NOMO-1 treated with DMSO at 0.1 percent for 48 hours (cell line): ENCODE results near the gene CACNG3.
"Not testable (repeated sequence)": the region's sequence is repeated elsewhere in the genome, so short reads cannot be mapped to it uniquely, and the experiment has no call there.

Experiments used
- DNase-seq: peaks from one replicate; lab custom pipeline; 2025; ENCODE audit not compliant: unreplicated experiment; lab: John Stamatoyannopoulos, UW

CACNG3 gene

DNA sequence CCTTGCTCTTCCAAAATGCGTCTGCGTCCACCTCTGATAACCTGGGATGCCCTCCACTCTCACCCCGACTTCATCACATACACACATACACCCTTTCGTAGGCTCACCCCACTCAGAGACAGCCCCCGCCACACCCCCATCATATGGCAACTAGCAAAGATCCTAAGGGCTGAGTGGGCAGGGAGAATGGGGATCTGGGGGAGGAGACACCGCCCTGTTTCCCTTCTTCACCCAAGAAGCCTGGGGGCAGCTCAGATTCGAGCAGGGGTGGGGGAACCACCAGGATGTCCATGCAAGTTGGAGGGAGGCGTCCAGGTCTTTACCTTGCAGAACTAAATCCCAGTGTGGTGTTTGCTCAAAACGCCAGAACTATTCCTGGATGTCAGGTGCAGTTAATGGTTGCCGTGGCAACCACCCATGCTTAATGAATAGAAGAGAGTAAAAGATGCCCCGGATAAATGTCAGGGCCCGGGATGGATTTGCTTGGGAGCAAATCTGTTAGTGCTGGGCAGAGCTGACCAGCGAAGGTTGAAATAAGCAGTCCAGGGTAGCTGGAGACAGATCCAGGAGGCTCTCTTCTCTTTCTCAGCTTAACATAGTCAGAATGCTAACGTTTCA lies 72.8 kb downstream of the CACNG3 start:
- DNase-seq: no peak

DNA sequence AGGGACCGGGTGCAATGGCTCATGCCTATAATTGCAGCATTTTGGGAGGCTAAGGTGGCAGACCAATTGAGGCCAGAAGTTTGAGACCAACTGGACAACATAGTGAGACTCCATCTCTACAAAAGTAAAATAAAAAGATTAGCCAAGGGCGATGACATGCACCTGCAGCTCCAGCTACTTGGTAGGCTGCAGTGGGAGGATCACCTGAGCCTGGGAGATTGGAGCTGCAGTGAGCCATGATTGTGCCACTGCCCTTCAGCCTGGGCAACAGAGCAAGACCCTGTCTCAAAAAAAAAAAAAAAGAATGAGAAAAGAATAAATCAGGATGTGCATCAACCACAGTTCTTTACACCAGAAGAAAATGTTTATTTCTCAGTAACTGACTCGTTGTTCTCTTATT lies 76.0 kb downstream of the CACNG3 start:
- DNase-seq: no peak

DNA sequence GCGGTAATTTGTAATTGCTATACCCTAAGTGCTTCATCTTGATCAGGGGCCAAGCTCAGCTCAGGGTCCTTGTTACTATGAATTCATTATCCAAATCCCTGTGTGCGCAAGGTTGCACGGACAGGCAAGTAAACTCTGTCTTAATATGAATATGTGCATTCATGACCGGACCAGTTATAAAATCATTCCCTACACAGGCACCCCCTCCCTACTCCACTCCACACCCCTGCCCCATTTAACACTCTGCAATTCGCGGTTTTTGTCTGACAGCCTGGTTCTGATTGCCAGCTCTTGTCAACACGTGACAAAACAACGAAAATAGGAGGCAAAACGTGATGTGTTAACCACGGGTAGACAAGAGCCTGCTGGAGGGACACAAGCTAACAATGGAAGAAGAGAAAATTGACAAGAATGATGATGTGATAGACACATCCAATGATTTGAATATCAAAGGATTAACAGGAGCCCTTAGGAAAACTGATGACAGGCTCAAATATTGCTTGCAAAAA lies 76.5 kb downstream of the CACNG3 start:
- no peak for DNase-seq

DNA sequence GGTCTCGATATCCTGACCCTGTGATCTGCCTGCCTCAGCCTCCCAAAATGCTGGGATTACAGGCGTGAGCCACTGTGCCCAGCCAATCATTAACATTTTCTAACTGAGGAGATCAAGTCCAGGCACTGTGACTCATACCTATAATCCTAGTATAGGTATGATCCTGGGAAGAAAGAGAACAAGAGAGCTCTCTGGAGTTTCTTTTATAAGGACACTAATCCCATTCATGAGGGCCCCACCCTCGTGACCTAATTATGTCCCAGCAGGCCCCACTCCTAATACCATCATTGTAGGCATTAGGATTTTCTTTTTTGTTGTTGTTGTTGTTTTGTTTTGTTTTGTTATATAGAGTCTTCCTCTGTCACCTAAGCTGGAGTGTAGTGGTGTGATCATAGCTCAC lies 80.4 kb downstream of the CACNG3 start:
- DNase-seq: no peak

DNA sequence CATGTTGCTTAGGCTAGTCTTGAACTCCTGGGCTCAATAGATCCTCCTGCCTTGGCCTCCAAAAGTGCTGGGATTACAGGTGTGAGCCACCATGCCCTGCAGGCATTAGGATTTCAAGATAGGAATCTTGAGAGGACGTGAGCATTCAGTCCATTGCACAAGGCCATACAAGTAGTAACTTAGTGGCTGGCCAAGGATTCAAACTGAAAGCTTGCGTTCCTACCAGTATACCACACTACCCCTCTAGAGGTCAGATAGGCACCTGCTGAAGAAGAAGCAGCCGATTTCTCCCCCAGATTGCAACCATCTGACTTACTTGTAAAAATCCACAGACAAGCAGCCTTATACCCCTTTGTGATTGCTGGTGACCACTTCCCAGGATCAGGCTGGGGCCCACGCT lies 80.9 kb downstream of the CACNG3 start:
- DNase-seq: no peak

DNA sequence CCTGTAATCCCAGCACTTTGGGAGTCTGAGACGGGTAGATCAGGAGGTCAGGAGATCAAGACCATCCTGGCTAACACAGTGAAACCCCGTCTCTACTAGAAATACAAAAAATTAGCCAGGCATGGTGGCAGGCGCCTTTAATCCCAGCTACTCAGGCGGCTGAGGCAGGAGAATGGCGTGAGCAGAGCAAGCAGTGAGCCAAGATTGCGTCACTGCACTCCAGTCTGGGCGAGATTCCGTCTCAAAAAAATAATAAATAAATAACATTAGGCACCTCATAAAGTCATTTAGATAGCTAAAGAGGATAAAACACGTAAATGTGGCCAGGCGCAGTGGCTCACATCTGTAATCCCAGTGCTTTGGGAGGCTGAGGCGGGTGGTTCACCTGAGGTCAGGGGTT lies 87.7 kb downstream of the CACNG3 start:
- DNase-seq: not testable (repeated sequence)

DNA sequence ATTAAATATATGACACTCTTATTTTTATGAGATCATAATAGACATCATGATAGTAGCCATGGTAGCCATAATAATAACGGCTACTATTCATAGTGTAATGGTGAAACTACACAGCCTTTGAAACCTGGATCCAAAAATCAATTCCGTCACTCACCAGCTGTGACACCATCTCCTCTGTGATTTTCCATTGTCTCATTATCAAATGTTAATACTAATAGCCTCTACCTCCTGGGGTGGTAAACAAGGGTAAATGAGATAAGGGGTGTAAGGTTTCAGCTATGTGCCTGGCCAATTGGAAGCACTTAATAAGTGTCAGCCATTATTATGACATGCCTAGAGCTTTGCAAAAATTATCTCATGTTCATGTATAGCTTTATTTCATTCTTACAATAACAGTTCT lies 88.6 kb downstream of the CACNG3 start:
- no peak for DNase-seq

DNA sequence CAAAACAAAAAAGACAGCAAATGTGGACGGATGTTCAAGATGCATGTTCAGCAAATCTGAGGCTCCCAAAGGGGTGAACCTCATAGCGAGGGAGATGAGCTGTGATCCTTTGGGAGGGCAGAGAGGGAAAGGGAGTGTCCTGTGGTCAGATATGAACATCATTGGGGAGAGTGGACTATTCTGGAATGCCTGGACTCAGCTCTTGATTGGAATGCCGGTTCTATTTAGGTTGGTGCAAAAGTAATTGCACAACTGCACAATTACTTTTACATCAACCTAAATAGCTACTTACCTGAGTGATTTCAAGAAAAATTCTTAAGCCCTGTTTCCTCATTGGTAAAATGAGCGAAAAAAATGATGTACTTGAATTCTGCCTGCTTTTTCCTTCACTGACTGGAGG lies 89.6 kb downstream of the CACNG3 start:
- no peak for DNase-seq

DNA sequence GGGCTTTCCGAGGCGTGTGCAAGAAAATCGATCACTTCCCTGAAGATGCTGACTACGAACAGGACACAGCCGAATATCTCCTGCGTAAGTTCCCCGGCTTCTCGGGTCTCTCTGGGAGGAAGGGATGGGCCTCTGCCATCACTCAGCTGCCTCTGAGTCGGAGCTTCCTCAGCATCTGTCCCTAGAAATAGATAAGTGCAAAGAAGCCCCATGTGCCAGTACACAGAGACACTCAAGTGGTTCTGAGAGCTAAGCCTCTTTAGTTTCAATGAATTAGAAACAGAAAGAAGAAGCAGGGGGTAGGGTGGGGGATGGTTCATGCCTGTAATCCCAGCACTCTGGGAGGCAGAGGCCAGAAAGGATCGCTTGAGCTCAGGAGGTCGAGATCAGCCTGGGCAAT lies 90.6 kb downstream of the CACNG3 start:
- no peak for DNase-seq

DNA sequence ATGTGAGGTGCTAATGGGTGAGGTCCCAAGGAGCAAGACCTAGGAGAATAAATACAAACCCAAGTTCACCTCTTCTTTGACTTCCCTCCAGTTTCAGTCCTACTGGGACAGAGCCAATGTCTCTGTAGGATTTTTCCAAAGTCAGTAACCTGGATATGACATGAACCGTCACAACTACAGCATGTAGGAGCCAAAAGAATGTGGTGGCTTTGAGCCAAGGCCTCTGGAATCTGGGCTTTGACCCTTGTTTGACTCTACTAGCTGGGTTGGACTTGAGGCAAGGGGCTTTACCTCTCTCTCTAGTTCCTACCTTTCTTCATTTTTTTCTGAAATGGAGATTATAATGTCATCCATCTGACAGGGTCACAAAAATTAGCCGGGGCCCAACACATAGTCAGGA lies 91.4 kb downstream of the CACNG3 start:
- no peak for DNase-seq

DNA sequence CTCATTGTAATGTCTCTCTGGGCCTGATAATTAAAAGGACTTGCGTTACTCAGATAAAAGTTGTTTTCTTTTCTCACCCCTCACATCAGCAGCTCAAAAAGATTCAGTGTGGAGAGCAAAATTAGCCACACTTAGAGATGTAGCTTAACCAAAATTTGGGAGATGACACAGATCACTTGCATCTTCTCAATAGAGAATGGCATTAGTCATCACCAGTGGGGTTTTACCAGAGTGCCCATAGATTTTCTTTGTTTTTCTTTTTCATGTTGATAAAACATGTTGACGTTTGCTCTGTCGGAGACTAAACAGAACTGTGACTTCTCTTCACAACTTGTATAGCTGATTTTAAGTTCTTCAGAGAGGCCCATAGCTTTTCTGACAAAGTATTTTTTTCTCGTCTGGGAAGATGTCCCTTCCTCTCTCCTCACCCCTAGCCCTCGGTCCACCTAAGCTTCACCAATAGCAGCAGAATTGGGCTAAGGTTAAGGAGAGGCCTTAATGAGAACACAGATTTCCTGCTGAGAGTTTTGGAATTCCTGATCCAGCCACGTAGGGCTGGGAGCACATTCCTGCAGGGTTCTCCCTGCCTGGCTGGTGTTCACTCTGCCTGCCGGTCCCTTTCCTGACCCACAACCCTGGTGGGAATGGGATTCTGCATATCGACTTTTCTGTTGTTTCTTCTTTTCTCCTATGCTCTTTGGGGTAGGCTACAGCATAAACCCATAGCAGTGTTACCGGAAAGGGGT lies 92.6 kb downstream of the CACNG3 start:
- DNase-seq: no peak

DNA sequence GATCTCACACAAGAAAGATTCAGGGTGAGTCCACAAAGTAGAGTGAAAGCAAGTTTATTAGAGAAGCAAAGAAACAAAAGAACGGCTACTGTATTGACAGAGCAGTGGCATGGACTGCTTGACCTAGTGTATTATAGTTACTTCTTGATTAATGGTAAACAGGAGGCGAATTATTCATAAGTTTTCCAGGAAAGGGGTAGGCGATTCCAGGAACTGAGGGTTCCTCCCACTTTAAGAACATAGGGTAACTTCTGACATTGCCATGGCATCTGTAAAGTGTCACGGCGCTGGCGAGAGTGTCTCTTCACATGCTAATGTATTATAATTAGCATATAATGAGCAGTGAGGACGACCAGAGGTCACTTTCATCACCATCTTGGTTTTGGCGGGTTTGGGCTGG lies 93.2 kb downstream of the CACNG3 start:
- no peak for DNase-seq

DNA sequence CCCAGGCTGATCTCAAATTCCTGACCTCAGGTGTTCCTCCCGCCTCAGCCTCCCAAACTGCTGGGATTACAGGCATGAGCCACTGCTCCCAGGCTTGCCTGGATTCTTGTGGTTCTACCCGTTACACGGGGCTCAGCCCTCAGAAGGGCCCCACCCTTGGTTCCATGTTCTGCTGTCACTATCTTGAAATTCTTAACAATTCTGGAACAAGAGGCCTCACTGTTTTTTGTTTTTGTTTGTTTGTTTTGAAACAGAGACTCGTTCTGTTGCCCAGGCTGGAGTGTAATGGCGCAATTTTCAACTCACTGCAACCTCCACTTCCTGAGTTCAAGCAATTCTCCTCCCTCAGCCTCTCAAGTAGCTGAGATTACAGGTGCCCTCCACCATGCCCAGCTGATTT lies 96.6 kb downstream of the CACNG3 start:
- DNase-seq: no peak

DNA sequence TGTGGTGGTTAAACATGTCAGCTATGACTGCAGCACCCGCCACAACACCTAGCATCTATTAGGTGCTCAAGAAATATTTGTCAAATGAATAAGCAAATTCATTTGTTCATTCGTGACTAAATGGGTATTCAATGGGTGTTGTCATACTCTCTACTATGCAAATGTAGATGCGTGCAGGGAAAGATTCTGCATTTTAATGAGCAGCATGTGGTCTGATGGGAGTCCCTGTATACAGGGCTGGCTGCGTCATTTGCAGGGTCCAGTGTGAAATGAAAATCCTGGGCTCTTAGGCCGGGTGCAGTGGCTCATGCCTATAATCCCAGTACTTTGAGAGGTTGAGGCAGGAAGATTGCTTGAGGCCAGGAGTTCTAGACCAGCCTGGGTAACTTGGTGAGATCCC lies 97.5 kb downstream of the CACNG3 start:
- no peak for DNase-seq

DNA sequence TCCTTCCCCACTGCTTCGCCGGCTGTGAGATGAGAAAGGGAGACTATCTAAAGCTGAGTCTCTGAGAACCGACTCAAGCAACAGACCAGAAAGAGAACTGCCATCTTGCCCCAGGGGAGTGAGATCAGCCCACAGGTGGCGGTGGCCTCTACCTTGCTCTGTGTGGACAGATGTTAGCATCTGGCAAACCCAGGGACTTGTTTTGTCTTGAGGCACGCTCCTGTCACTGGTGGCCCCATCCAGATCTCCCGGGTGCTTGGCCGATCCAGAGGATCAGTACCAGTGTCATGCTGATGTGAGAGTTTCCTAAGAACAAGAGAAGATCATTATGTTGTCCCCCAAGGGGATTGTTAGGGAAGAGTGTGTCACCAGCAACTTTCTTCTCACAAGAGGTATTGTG lies 101.4 kb downstream of the CACNG3 start:
- no peak for DNase-seq

DNA sequence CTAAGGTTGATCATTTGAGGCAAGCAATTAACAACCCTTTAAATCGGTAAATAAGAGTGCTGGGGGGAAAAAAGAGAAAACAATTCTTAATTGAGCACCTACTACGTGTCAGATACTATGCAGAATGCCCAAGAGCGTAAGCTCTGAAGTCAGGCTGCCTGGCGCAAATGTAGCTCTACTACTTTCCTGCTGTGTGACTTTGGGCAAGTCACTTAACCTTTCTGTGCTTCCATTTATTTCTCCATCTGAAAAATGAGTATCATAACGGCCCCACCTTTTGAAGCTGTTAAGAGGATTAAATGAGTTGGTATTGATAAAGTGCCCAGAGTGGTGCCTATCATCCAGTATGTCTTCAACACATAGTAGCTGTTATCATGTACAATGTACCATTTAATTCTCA lies 102.0 kb downstream of the CACNG3 start:
- DNase-seq: no peak

DNA sequence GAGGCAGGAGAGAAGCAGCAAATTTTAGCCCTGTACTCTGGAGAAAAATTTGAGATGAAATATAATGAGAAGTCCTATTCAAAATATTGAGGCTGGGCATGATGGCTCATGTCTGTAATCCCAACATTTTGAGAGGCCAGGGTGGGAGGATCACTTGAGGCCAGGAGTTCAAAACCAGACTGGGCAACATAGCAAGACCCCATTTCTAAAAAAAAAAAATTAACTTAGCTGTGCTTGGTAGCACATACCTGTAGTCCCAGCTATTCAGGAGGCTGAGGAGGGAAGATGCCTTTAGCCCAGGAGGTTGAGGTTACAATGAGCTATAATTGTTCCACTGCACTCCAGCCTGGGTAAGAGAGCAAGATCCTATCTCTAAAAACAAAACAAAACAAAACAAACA lies 103.4 kb downstream of the CACNG3 start:
- DNase-seq: no peak

DNA sequence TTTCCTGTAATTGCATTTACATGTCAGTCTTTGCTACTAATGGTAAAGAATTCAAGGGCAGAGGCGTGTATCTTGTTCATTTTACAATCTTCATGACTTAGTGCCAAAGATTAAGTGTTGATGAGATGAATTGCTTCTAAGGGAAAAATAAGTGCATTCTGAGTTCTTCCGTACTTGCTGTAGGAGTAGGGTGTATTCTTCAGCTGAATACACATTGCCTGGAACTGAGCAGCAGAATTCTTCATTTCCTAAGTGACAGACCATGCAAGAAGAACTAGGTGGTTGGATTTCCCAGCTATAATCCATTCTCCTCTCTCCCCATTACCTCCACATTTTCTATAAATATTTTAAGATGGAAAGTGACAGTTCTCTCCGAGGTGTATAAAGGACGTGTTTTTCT lies 104.8 kb downstream of the CACNG3 start:
- DNase-seq: no peak

DNA sequence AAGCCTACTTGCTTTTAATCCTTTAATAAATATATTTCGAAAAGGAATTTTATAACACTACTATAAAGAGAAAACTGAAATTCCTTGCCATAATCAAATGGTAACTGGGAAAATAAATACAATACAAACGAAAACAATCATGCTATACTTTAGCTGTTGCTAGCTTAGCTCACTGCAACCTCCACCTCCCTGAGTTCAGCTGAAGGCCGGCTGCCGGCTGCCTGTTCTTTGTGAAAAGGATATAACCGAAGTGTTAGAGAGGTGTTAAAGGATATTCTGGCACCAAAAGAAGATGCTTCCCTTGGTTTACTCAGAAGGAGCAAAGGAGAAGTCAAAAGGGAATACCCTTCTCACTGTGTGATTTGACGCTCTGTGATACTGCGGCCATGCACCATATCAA lies 108.5 kb downstream of the CACNG3 start:
- DNase-seq: no peak

DNA sequence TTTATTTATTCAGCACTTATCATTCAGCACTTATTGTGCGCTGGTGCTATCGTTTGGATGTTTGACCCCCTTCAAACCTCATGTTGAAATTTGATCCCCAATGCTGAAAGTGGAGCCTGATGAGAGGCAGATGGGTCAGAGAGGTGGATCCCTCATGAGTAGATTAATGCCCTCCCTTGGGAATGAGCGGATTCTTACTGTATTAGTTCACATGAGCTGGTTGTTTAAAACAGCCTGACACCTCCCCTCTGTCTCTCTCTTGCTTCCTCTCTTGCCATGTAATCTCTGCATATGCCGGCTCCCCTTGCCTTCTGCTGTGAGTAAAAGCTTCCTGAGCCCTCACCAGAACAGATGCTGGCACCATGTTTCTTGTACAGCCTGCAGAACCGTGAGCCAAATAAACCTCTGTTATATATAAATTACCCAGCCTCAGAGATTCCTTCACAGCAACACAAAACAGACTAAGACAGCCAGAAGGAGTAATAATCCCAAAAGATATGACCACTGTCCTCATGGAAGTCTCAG lies 111.1 kb downstream of the CACNG3 start:
- no peak for DNase-seq

DNA sequence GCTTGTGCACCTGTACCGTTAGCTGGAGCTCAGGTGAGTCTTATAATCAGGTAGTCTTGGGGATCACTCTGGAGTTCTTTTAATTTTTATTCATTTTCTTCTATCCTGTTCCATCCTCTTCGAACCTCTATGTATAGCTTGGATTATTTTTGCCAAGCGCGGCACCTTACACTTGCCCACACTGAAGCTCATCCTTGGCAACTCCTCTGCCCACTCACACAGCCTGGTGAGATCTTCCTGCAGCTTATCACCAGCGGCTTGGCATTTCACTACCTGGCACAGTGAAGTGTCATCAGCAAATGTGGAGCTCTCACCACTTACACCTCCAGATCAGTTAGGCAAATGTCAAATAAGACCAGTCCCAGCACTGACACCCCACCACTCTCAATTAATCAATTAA lies 116.7 kb downstream of the CACNG3 start:
- DNase-seq: no peak

DNA sequence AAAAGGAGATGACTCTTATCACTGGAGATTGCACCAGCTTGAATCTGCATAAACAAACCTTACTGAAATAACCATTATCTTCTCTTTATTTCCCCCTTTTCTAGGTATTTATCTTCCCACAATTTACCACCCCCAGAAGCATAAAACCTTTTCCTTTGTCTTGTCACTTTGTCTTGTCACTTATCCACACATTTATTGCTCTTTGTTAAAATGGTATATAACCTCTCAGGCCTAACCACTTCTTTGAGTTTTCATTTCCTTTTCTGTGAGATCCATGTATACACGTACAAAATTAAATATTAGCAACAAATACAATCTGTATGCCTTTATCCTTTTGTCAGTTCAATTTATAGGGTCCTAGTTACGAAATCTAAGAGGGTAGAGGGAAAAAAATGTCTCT lies 122.9 kb downstream of the CACNG3 start:
- DNase-seq: no peak
